Esophagus squamous epithelium (tissue), 5 donors: ENCODE results near the gene EGR2. TPM values are rescaled to one million over a fixed set of nuclear protein-coding genes. Genes with fewer than 3 reads are reported as not detected.

Experiments
- DNase-seq: peaks from one replicate; lab custom pipeline; 2025; lab: John Stamatoyannopoulos, UW
- H3K27ac ChIP-seq, 4 donors: fragments of 200-600 bp; sonication (generic); one replicate each; pipeline ENCODE4 v1.5.1; 2016 to 2019; ENCODE audit warnings: mild to moderate bottlenecking in 1 of 4
- H3K27me3 ChIP-seq, 4 donors: fragments of 200-600 bp; sonication (generic); 1 replicate in 3 of 4; 2 replicates in 1 of 4; pipeline versions ENCODE4 v1.5.1 to v1.6.0; 2017 to 2021; ENCODE audit warnings: antibody characterized with exemption in 1 of 4
- H3K36me3 ChIP-seq, 3 donors: fragments of 200-600 bp; sonication (generic); one replicate each; pipeline ENCODE4 v1.5.1; 2016 to 2019
- H3K4me1 ChIP-seq, 3 donors: fragments of 200-600 bp; sonication (generic); one replicate each; pipeline ENCODE4 v1.5.1; 2017 to 2019
- H3K4me3 ChIP-seq, 4 donors: fragments of 200-600 bp; sonication (generic); 1 replicate in 3 of 4; 2 replicates in 1 of 4; pipeline ENCODE4 v1.5.1; 2016 to 2019; ENCODE audit warnings: mild to moderate bottlenecking in 2 of 4, moderate library complexity in 1 of 4
- H3K9me3 ChIP-seq, 3 donors: fragments of 200-600 bp; sonication (generic); one replicate each; pipeline ENCODE4 v1.5.1; 2016 to 2019
- CTCF ChIP-seq, 6 experiments: fragments of 450-650 bp in 4 of 6; fragments of 200-600 bp in 2 of 6; sonication (generic) in 2 of 6; IDR thresholded peaks; one replicate each; pipeline ENCODE4 v1.5.1; 2016 to 2019; ENCODE audit warnings: antibody characterized with exemption in 6 of 6, mild to moderate bottlenecking in 4 of 6, moderate library complexity in 4 of 6
- POLR2A ChIP-seq, 4 donors: fragments of 450-650 bp; IDR thresholded peaks; one replicate each; pipeline ENCODE4 v1.6.1; 2017; ENCODE audit warnings: antibody characterized with exemption in 4 of 4, mild to moderate bottlenecking in 4 of 4, moderate library complexity in 3 of 4
- WGBS, 2 donors: methylation state at CpG; one replicate each; pipeline ENCODE4 v1.1.5; 2018; 5-methylcytosine and 5-hydroxymethylcytosine counted together
- intact Hi-C: fragments of 100-400 bp; cut with DNase I; formaldehyde crosslinking; loops from one replicate; pipeline ENCODE4 v1.15.0; 2022
- total RNA-seq, 4 donors: library from RNA; depleted of rRNA; stranded (reverse); fragments of >200 nt; gene quantifications; one replicate each; pipeline ENCODE4 v1.1.0, GENCODE V29; 2016
- donor health status: DM: yes; HTN: yes; CAD: no.

The EGR2 gene
- total RNA-seq, 4 donors from 2014 or later: under 0.01 to 0.62 (median 0.48) TPM

GRCh38 chr10:62847433-62847832, 31.3 kb upstream of the EGR2 start:
- no peak for DNase-seq
- H3K4me3 ChIP-seq: no peak overlapping the region
- H3K27ac ChIP-seq: no peak overlapping the region
- H3K4me1 ChIP-seq: no peaks in the 10 kb centered on the region
- intact Hi-C loops: no loop called here
- H3K36me3 ChIP-seq: no peaks in the 10 kb centered on the region
- H3K27me3 ChIP-seq: no peaks in the 10 kb centered on the region
- peaks cover 0 to 18% (median 8%) of the 10 kb centered on the region in 3 donors for H3K9me3 ChIP-seq
- TF ChIP-seq CTCF (IDR thresholded peaks at IDR 0.05): no peak
- no peak for TF ChIP-seq POLR2A (IDR thresholded peaks at IDR 0.05)

- 57 to 63% methylated on average over 7 of the region's 7 CpGs for WGBS, 2 donors
- H3K9me3 ChIP-seq: peaks cover 0 to 18% (median 8%) of the 10 kb centered on the region in 3 donors
- H3K27ac ChIP-seq: no peak overlapping the region
- H3K4me1 ChIP-seq: no peaks in the 10 kb centered on the region
- H3K36me3 ChIP-seq: no peaks in the 10 kb centered on the region
- H3K4me3 ChIP-seq: no peak overlapping the region
- no peak for DNase-seq
- TF ChIP-seq CTCF (IDR thresholded peaks at IDR 0.05) (no peak), POLR2A (IDR thresholded peaks at IDR 0.05) (no peak)
- H3K27me3 ChIP-seq: no peaks in the 10 kb centered on the region
- intact Hi-C loops: no loop called here
Measured at GRCh38 chr10:62844280-62845011, 28.3 kb upstream of the EGR2 start.

GRCh38 chr10:62843600-62843999, 27.4 kb upstream of the EGR2 start:
- no peak for DNase-seq
- Histone ChIP-seq H3K27me3 (no peaks in the 10 kb centered on the region), H3K4me1 (no peaks in the 10 kb centered on the region), H3K9me3 (peaks cover 0 to 18% (median 8%) of the 10 kb centered on the region in 3 donors), H3K4me3 (no peak overlapping the region), H3K36me3 (no peaks in the 10 kb centered on the region), H3K27ac (no peak overlapping the region)
- intact Hi-C loops: no loop called here
- TF ChIP-seq POLR2A (IDR thresholded peaks at IDR 0.05): no peak
- TF ChIP-seq CTCF (IDR thresholded peaks at IDR 0.05): no peak
- WGBS, 2 donors: 44 to 74% methylated on average over 3 of the region's 3 CpGs

GRCh38 chr10:62842983-62843382, 26.8 kb upstream of the EGR2 start:
- intact Hi-C loops: no loop called here
- Histone ChIP-seq H3K4me1 (no peaks in the 10 kb centered on the region), H3K27ac (no peak overlapping the region), H3K36me3 (no peaks in the 10 kb centered on the region), H3K4me3 (no peak overlapping the region), H3K9me3 (peaks cover 0 to 17% (median 8%) of the 10 kb centered on the region in 3 donors), H3K27me3 (no peaks in the 10 kb centered on the region)
- TF ChIP-seq POLR2A (IDR thresholded peaks at IDR 0.05): no peak
- no peak for TF ChIP-seq CTCF (IDR thresholded peaks at IDR 0.05)
- 38 to 52% methylated on average over 1 of the region's 1 CpG for WGBS, 2 donors
- DNase-seq: no peak

GRCh38 chr10:62839590-62839989, 23.4 kb upstream of the EGR2 start:
- H3K4me3 ChIP-seq: no peak overlapping the region
- H3K27ac ChIP-seq: no peak overlapping the region
- intact Hi-C loops: no loop called here
- H3K36me3 ChIP-seq: no peaks in the 10 kb centered on the region
- TF ChIP-seq CTCF (IDR thresholded peaks at IDR 0.05): no peak
- no peak for TF ChIP-seq POLR2A (IDR thresholded peaks at IDR 0.05)
- no peaks in the 10 kb centered on the region for H3K4me1 ChIP-seq
- no peak for DNase-seq
- no peaks in the 10 kb centered on the region for H3K27me3 ChIP-seq
- H3K9me3 ChIP-seq: no peaks in the 10 kb centered on the region
- 60 to 71% methylated on average over 2 of the region's 2 CpGs for WGBS, 2 donors
